Germinal center (tissue), 1 donor: Measurements from ENCODE around the gene RMI2.
"Not testable (repeated sequence)": the region's sequence is repeated elsewhere in the genome, so short reads cannot be mapped to it uniquely, and the experiment has no call there.

ENCODE experiments used
- DNase-seq: peaks from one replicate; pipeline ENCODE4 v3.0.0; 2012; ENCODE audit warnings: mixed read lengths, low spot score

Gene RMI2

GRCh38 chr16:11354733-11355574 is 9.7 kb downstream of the RMI2 start:
- DNase-seq, result peak; percentile 67

- DNase-seq, result no peak
Measured at GRCh38 chr16:11355862-11356261, 10.6 kb downstream of the RMI2 start.

GRCh38 chr16:11356573-11357331 is 11.5 kb downstream of the RMI2 start:
- peak; percentile 63 for DNase-seq

- no peak for DNase-seq
Measured at GRCh38 chr16:11358531-11358930, 13.3 kb downstream of the RMI2 start.

- no peak for DNase-seq
Measured at GRCh38 chr16:11359370-11359769, 14.1 kb downstream of the RMI2 start.

- DNase-seq, result no peak
Measured at GRCh38 chr16:11360641-11361373, 15.5 kb downstream of the RMI2 start.

- peak; percentile 51 for DNase-seq
Measured at GRCh38 chr16:11361701-11362451, 16.6 kb downstream of the RMI2 start.

GRCh38 chr16:11363927-11364258 is 18.6 kb downstream of the RMI2 start:
- no peak for DNase-seq

- DNase-seq, result no peak
Measured at GRCh38 chr16:11367483-11367906, 22.2 kb downstream of the RMI2 start.

GRCh38 chr16:11370084-11370931 is 25.0 kb downstream of the RMI2 start:
- peak; percentile 86 for DNase-seq

GRCh38 chr16:11370932-11371279 is 25.6 kb downstream of the RMI2 start:
- not testable (repeated sequence) for DNase-seq

GRCh38 chr16:11372073-11372828 is 27.0 kb downstream of the RMI2 start:
- no peak for DNase-seq

- DNase-seq, result no peak
Measured at GRCh38 chr16:11372829-11373306, 27.6 kb downstream of the RMI2 start.

GRCh38 chr16:11374255-11374654 is 29.0 kb downstream of the RMI2 start:
- DNase-seq, result no peak

GRCh38 chr16:11377154-11377553 is 31.9 kb downstream of the RMI2 start:
- DNase-seq, result no peak

- DNase-seq, result not testable (repeated sequence)
Measured at GRCh38 chr16:11378951-11379350, 33.7 kb downstream of the RMI2 start.

GRCh38 chr16:11379420-11379819 is 34.2 kb downstream of the RMI2 start:
- no peak for DNase-seq

GRCh38 chr16:11380836-11381235 is 35.6 kb downstream of the RMI2 start:
- DNase-seq, result no peak

GRCh38 chr16:11383481-11384183 is 38.4 kb downstream of the RMI2 start:
- DNase-seq, result no peak
